ENCODE data around the gene REPS2.

Gene REPS2

DNA sequence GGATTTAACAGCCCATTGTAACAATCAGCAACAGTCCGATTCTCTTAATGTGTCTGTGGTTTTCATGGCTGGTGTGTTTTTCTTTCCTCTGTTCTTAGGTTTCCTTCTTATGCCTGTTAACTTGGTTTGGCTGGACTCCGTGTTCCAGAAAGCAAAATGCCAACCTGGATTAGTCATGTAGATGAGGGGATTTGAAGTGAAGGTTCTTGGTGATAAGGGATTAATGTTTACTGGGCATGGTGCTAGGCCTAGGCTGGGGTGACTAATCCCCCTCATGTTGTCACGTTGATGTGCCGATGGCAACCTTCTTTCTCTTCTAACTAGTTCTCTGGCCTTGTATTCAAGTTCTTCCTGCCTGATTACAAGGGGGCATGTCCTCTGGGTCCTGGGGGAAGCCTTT lies 85.9 kb downstream of the REPS2 start:
- Histone ChIP-seq H3K27ac (ENCODE audit: low read depth, low read length, severe bottlenecking) (no peak overlapping the region), H3K36me3 (ENCODE audit: control insufficient read depth, insufficient read depth, low read length) (no peaks in the 10 kb centered on the region), H3K4me3 (ENCODE audit: extremely low read depth, insufficient read depth, low read length, poor library complexity, severe bottlenecking) (no peak overlapping the region), H3K4me1 (ENCODE audit: control insufficient read depth, insufficient read depth, low read length, poor library complexity, severe bottlenecking) (no peaks in the 10 kb centered on the region), H3K9me3 (ENCODE audit: control insufficient read depth, low read length) (no peaks in the 10 kb centered on the region)
- WGBS, 2 experiments (ENCODE audit: insufficient coverage in 2 of 2), result no CpG with 5 or more reads among the region's 4 CpGs

DNA sequence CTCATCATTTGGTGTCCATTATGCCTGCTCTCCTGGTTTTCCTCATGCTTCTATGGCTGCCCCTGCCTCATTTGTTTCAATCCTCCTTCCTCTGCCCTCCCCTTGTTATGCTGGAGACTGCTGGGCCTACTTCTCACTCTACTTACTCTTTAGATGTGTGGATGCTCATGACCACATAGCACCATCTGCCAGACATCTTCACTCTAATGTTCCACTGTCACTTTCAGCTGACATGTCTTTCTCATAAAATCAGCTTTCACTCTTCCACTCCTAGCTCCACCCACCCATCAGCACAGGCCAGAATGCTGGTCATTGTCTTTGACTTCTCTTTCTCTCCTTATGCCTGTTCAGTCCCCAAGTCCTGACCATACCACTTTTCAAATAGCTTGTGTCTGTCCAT lies 86.8 kb downstream of the REPS2 start:
- H3K9me3 ChIP-seq (ENCODE audit: control insufficient read depth, low read length), result no peaks in the 10 kb centered on the region
- no peak overlapping the region for H3K4me3 ChIP-seq (ENCODE audit: extremely low read depth, insufficient read depth, low read length, poor library complexity, severe bottlenecking)
- H3K27ac ChIP-seq (ENCODE audit: low read depth, low read length, severe bottlenecking), result no peak overlapping the region

DNA sequence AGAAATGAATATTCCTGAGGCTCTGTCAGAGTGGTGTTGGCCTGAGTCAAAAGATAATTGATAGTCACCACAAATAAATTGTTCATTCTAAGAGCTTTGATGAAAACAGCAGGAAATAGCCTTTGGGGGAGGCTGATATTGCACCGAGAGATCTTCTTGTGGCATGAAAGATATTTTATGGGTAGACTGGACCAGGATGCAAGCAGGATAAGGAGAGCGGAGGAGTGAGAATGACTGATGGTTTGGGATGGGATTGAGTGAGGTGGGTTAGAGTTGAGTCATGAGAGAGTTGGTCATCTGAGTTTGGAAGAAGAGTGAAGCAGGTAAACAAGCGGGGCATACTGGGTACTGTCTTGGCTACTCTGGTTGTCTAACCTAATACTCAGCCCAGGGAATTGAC lies 88.7 kb downstream of the REPS2 start:
- Histone ChIP-seq H3K36me3 (ENCODE audit: control insufficient read depth, insufficient read depth, low read length) (no peaks in the 10 kb centered on the region), H3K4me3 (ENCODE audit: extremely low read depth, insufficient read depth, low read length, poor library complexity, severe bottlenecking) (no peak overlapping the region), H3K9me3 (ENCODE audit: control insufficient read depth, low read length) (no peaks in the 10 kb centered on the region), H3K4me1 (ENCODE audit: control insufficient read depth, insufficient read depth, low read length, poor library complexity, severe bottlenecking) (no peaks in the 10 kb centered on the region), H3K27ac (ENCODE audit: low read depth, low read length, severe bottlenecking) (no peak overlapping the region)
- WGBS, 2 experiments (ENCODE audit: insufficient coverage in 2 of 2), result 100% methylated on average over 2 of the region's 3 CpGs

More for the DNA sequence above, 86.8 kb downstream of the REPS2 start:
- Histone ChIP-seq H3K36me3 (ENCODE audit: control insufficient read depth, insufficient read depth, low read length) (no peaks in the 10 kb centered on the region), H3K4me1 (ENCODE audit: control insufficient read depth, insufficient read depth, low read length, poor library complexity, severe bottlenecking) (no peaks in the 10 kb centered on the region)

DNA sequence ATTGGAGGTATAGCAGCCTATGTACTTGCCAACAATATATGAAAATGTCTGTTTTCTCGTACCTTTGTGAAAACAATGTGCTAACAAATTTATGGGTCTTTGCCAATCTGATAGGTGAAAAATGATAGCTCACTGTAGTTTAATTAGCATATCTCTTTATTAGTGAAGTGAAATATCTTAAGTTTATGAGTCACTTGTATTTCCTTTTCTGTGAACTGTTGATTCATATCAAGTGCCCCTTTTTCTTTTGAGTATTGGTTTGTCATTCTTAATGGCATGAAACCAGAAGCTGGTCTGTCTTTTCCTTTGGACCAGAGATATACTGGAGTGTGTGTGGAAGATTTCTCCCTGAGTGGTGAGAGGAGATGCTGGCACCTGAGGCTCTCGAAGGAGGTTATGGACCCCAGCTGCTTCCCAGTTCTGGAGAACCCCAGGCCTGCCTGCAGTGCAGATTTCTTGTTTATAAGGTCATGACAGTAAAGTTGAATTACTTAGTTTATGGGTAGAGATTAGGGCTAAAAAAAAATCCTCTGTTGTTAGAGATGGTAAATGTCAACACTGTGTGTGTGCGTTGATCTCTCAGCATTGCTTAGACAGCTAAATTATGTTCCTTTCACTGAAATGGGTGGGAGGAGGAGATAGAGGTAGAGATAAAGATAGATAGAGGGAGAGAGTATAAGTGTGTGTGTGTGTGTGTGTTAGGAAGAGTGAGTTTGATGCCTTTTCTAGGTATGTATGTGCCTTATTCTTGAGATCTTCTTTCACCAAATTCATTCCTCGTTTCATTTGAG lies 89.9 kb downstream of the REPS2 start:
- Histone ChIP-seq H3K4me3 (ENCODE audit: extremely low read depth, insufficient read depth, low read length, poor library complexity, severe bottlenecking) (no peak overlapping the region), H3K36me3 (ENCODE audit: control insufficient read depth, insufficient read depth, low read length) (no peaks in the 10 kb centered on the region), H3K27ac (ENCODE audit: low read depth, low read length, severe bottlenecking) (no peak overlapping the region), H3K4me1 (ENCODE audit: control insufficient read depth, insufficient read depth, low read length, poor library complexity, severe bottlenecking) (no peaks in the 10 kb centered on the region), H3K9me3 (ENCODE audit: control insufficient read depth, low read length) (no peaks in the 10 kb centered on the region)
- 91 to 100% methylated on average over 1 to 3 of the region's 4 CpGs for WGBS, 2 experiments (ENCODE audit: insufficient coverage in 2 of 2)

DNA sequence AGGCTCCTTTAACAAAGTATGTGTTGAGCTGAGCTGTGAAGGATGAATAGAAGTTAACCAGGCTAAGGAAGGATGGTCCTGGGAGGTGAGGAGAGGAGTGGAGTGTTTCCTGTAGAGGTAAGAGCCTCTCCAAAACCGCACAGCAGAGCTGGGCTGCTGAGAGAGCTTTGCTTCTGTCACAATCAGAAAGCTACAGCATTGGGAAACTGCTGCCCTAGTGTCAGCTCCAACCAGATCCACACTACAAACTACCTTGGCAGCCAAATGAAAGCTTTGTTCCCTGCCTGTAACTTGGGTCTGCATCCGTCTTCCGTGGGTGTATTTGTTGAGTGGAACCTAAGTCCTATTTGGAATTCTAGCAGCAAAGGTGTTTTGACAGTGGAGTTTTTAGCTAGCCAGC lies 91.8 kb downstream of the REPS2 start:
- Histone ChIP-seq H3K4me3 (ENCODE audit: extremely low read depth, insufficient read depth, low read length, poor library complexity, severe bottlenecking) (no peak overlapping the region), H3K9me3 (ENCODE audit: control insufficient read depth, low read length) (no peaks in the 10 kb centered on the region), H3K27ac (ENCODE audit: low read depth, low read length, severe bottlenecking) (no peak overlapping the region), H3K36me3 (ENCODE audit: control insufficient read depth, insufficient read depth, low read length) (no peaks in the 10 kb centered on the region), H3K4me1 (ENCODE audit: control insufficient read depth, insufficient read depth, low read length, poor library complexity, severe bottlenecking) (no peaks in the 10 kb centered on the region)
- 80% methylated on average over 1 of the region's 3 CpGs; no CpG with 5 or more reads in 1 of the 2 experiments for WGBS, 2 experiments (ENCODE audit: insufficient coverage in 2 of 2)

DNA sequence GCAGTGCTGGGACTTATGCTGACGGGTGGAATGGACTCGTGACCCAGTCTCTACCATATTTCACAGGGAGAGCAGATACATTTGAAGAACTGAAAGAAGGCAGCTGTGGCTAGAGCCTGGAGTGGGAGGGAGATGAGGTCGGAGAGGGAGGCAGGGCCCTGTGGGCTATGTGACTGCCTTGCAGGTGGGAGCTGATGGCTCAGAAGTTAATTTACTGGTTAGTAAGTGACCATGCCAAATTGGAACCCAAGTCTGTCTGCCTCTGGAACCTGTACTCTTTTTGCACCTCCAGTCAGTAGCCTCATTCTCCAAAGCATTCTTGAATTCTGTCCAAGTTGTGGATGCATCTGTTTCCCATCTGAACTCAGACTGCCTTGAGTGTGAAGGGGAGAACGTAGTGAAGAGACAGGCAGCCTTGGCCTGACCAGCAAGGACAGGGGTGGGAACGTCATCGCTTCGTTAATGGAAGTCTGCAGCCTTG lies 92.3 kb downstream of the REPS2 start:
- Histone ChIP-seq H3K27ac (ENCODE audit: low read depth, low read length, severe bottlenecking) (no peak overlapping the region), H3K4me3 (ENCODE audit: extremely low read depth, insufficient read depth, low read length, poor library complexity, severe bottlenecking) (no peak overlapping the region), H3K36me3 (ENCODE audit: control insufficient read depth, insufficient read depth, low read length) (no peaks in the 10 kb centered on the region), H3K4me1 (ENCODE audit: control insufficient read depth, insufficient read depth, low read length, poor library complexity, severe bottlenecking) (no peaks in the 10 kb centered on the region), H3K9me3 (ENCODE audit: control insufficient read depth, low read length) (no peaks in the 10 kb centered on the region)
- 80 to 100% methylated on average over 1 of the region's 7 CpGs for WGBS, 2 experiments (ENCODE audit: insufficient coverage in 2 of 2)

DNA sequence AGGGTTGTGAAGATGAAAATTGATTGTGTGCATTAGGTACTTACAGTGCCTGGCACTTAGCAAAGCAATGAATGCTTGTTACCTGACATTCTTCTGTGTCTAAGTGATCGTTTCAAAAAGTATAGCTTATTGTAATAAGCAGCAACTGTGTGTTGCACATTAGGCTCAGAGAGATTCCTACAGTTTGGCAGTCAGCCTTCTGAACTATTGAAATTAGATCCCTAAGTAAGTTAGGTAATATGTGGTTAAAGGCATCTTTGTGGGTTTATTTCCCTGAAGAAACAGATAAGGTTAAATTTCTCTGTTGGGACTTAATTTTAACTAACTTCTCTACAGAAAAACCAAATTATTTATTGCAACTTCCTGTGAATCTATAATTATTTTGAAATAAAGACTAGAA lies 93.4 kb downstream of the REPS2 start:
- no peak overlapping the region for H3K27ac ChIP-seq (ENCODE audit: low read depth, low read length, severe bottlenecking)
- WGBS, 2 experiments (ENCODE audit: insufficient coverage in 2 of 2), result 100% methylated on average over 1 of the region's 1 CpG; no CpG with 5 or more reads in 1 of the 2 experiments
- H3K4me1 ChIP-seq (ENCODE audit: control insufficient read depth, insufficient read depth, low read length, poor library complexity, severe bottlenecking), result no peaks in the 10 kb centered on the region
- no peaks in the 10 kb centered on the region for H3K36me3 ChIP-seq (ENCODE audit: control insufficient read depth, insufficient read depth, low read length)
- H3K9me3 ChIP-seq (ENCODE audit: control insufficient read depth, low read length), result no peaks in the 10 kb centered on the region
- H3K4me3 ChIP-seq (ENCODE audit: extremely low read depth, insufficient read depth, low read length, poor library complexity, severe bottlenecking), result no peak overlapping the region

DNA sequence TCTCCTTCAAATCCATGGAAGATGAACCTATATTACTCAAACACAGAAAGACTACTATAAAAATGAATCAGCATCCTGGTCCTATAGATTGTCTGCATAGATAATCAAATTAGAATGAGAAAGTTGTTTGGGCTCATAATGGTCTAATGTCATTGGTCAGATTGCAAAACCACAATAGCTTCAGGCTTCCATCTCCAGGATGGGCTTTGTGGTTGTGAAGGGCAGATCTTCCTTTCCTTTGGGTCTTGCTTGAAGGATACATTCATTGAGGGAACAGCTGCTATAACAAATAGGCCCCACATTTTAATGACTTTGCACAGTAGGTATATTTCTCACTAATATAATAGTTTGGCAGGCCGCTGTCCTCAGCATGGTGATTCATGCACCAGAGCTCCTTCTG lies 94.3 kb downstream of the REPS2 start:
- no peak overlapping the region for H3K27ac ChIP-seq (ENCODE audit: low read depth, low read length, severe bottlenecking)
- no peak overlapping the region for H3K4me3 ChIP-seq (ENCODE audit: extremely low read depth, insufficient read depth, low read length, poor library complexity, severe bottlenecking)
- no peaks in the 10 kb centered on the region for H3K36me3 ChIP-seq (ENCODE audit: control insufficient read depth, insufficient read depth, low read length)
- WGBS, 2 experiments (ENCODE audit: insufficient coverage in 2 of 2), result no CpG with 5 or more reads among the region's 1 CpG
- no peaks in the 10 kb centered on the region for H3K4me1 ChIP-seq (ENCODE audit: control insufficient read depth, insufficient read depth, low read length, poor library complexity, severe bottlenecking)
- no peaks in the 10 kb centered on the region for H3K9me3 ChIP-seq (ENCODE audit: control insufficient read depth, low read length)

DNA sequence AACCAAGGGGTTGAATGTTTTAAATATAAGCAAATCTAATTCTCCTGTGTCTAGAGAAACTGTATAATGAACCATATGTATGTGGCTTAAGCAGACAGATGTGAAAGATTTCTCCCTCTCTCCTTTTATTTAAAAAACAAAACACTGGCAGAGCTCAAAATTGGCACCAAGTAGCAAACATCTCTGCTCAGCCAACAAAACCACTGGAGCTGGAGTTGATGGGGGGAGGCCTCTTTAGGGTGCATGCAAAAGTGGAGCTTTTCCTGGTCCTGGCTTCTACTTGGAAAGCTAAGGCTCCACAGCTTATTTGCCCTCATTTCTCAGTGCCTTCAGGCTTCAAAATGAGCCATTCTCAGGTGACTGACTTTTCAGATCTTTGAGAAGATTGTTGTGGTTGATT lies 95.6 kb downstream of the REPS2 start:
- H3K27ac ChIP-seq (ENCODE audit: low read depth, low read length, severe bottlenecking), result no peak overlapping the region
- H3K9me3 ChIP-seq (ENCODE audit: control insufficient read depth, low read length), result no peaks in the 10 kb centered on the region
- H3K4me3 ChIP-seq (ENCODE audit: extremely low read depth, insufficient read depth, low read length, poor library complexity, severe bottlenecking), result no peak overlapping the region
- H3K4me1 ChIP-seq (ENCODE audit: control insufficient read depth, insufficient read depth, low read length, poor library complexity, severe bottlenecking), result no peaks in the 10 kb centered on the region
- no peaks in the 10 kb centered on the region for H3K36me3 ChIP-seq (ENCODE audit: control insufficient read depth, insufficient read depth, low read length)

DNA sequence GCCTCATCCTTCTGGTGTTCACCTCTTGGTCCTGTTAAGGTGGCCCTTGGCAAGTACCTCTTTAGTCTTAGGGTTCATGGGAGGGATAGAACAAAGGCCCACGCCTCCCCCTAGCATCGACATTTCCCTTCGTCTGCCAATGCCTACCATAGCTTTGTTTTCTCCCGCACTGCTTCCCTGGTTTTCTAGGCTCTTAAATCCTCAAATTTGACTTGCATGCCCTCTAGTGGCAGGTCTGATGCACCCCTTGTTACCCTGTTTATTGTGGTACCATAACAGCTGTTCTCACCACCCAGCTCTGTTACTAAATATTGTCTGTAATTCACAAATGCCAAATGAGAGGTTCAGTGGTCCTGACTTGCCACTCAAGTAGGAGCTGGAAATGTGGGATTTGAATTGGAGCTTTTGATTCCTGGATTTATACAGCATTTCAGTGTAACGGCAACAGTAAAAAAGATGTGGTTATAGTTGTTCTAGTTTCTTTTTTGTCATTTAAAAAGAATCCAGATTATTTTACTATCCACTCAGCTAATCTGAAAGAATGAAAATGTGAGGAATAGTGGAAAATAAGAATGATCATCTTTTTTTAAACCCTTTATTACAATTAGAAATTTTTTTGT lies 100.1 kb downstream of the REPS2 start:
- Histone ChIP-seq H3K4me3 (ENCODE audit: extremely low read depth, insufficient read depth, low read length, poor library complexity, severe bottlenecking) (no peak overlapping the region), H3K4me1 (ENCODE audit: control insufficient read depth, insufficient read depth, low read length, poor library complexity, severe bottlenecking) (no peaks in the 10 kb centered on the region), H3K36me3 (ENCODE audit: control insufficient read depth, insufficient read depth, low read length) (no peaks in the 10 kb centered on the region), H3K9me3 (ENCODE audit: control insufficient read depth, low read length) (no peaks in the 10 kb centered on the region), H3K27ac (ENCODE audit: low read depth, low read length, severe bottlenecking) (no peak overlapping the region)
- 11% methylated on average over 4 of the region's 5 CpGs; no CpG with 5 or more reads in 1 of the 2 experiments for WGBS, 2 experiments (ENCODE audit: insufficient coverage in 2 of 2)

DNA sequence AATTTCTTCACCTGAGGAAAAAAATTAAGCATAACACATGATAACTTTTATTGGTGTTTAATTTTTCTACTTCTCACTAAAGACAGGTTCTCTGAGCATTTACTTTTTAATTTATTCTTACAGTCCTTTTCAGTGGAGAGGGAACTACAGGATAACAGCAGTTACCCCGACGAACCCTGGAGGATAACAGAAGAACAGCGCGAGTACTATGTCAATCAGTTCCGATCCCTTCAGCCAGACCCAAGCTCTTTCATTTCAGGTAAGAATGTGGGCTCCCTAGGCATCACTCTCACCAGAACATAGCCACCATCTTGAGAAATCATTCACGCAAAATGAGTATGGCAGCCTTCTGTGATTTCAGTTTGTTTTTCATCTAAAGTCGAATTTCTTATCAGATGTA lies 100.8 kb downstream of the REPS2 start:
- no peak overlapping the region for H3K27ac ChIP-seq (ENCODE audit: low read depth, low read length, severe bottlenecking)
- H3K4me3 ChIP-seq (ENCODE audit: extremely low read depth, insufficient read depth, low read length, poor library complexity, severe bottlenecking), result no peak overlapping the region
- WGBS, 2 experiments (ENCODE audit: insufficient coverage in 2 of 2), result 82% methylated on average over 5 of the region's 7 CpGs; no CpG with 5 or more reads in 1 of the 2 experiments
- no peaks in the 10 kb centered on the region for H3K9me3 ChIP-seq (ENCODE audit: control insufficient read depth, low read length)
- H3K36me3 ChIP-seq (ENCODE audit: control insufficient read depth, insufficient read depth, low read length), result no peaks in the 10 kb centered on the region
- H3K4me1 ChIP-seq (ENCODE audit: control insufficient read depth, insufficient read depth, low read length, poor library complexity, severe bottlenecking), result no peaks in the 10 kb centered on the region
